HG03139 (cell line): ENCODE results near the gene ASH1L.
"Not testable (repeated sequence)": the region's sequence is repeated elsewhere in the genome, so short reads cannot be mapped to it uniquely, and the experiment has no call there.

Source experiments
- ATAC-seq: cut with Tn5 transposase; IDR thresholded peaks from one replicate; pipeline ENCODE4 v1.9.1; 2021; ENCODE audit not compliant: unreplicated experiment

ASH1L gene

DNA sequence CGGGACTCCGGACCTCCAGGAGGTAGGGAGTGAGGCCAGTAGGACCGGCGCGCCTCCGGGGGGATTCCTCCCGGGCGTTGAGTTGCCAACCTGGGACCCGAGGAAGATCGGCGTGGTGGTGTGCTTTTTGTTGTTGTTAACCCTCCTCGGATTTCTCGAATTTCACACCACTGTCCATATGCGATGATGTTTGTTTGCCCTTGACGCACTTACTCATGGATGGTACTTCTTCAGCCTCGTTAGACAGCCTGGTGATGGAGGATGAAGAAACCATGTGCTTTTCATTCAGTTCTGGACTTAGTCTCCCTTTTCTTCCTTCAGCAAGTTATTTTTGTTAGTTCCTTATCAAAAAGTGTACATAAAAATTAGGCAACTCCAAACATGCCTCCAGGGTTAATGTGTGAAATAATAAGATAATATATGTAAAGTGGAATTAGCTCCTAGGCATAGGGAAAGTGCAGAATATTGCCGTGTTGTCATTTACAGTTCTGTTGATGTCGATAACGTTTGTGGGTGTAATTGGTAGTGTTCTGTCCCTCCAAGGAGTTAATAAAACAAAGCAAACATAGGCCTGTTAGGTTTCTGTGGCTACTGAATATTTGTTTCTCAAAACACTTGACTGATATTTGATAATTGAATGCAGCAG, 897 bp upstream of the ASH1L start:
- ATAC-seq, result not testable (repeated sequence)

DNA sequence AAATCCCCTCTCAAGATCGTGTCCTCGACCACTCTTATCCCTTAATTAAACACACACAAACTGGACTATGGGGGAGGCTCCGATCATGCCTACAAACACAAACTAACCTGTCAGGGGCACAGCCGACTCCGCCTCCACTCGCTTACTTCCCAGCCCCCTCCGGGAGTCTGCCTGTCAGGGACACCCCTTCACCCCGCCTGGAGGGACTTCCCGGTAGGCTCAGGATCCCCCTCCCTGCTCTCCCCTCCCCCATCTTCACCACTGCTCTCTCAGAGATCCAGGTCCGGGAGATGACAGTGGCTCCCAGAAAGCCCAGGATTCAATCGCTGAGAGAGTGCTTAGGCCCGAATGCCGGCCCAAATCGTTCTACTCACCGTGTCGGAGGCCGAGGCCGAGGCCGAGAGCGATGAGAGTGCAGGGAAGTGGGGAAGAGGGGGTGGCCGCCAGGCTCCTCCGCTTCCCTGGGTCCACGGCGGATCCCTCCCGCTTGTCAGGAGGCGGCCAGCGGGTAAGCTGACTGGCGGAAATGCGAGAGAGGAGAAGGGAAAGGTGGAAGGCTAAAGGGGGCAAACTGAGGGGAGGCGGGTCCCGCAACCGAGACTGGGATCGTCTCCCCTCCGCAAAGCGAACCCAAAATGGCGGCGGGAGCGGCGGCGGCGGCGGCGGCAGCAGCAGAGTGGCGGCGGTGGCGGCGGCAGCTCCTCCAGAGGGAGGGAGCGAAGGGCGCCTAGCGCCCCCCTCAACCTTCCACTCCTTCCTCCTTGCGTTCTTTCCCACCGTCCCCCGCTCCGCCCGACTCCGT, 623 bp downstream of the ASH1L start:
- peak; percentile 20 for ATAC-seq

DNA sequence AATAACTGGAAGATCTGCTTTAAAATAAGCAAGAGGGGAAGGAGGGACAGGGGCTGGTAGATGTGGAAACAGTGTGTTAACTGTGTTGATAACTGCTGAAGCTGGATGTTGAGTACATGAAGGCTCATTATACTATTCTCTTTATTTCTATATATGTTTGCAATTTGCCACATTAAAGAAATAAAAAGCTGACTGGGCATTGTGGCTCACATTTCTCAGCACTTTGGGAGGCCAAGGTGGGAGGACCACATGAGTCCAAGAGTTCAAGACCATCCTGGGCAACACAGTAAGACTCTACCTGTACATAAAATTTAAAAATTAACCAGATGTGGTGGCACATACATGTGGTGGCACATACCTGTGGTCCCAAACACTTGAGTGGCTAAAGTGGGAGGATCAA, 6.7 kb downstream of the ASH1L start:
- ATAC-seq, result no peak

DNA sequence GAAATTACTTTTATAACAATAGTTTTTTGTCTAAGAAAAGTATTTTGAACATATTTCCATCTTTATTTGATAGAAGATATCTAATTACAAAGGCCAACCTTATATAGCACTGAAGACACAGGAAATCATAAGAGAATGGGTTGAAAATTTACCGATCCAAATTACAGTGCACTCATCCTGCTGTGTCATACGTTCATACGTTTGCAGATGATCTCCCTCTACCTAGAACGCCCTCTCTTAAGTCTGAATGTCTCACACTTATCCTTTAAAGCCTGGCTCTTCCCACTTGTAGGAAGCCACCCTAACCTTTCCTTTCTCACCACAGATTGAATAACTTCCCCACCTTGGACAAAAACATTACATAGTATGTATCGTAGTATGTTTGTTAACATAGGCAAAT, 9.3 kb downstream of the ASH1L start:
- no peak for ATAC-seq

DNA sequence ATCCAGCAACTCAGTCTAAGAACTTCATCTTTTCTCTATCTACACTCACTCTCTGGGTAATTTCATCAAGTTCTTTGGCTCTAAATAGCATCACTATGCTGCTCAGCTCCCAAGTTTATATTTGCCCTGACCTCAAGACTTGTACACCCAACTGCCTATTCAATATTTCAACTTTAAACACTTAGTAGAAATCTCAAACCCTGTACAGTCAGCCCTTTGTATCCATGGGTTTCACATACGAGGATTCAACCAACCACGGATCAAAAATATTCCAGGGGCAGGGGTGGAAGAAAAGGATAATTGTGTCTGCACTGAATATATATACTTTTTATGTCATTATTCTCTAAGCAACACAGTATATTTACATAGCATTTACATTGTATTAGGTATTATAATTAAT, 13.9 kb downstream of the ASH1L start:
- no peak for ATAC-seq

DNA sequence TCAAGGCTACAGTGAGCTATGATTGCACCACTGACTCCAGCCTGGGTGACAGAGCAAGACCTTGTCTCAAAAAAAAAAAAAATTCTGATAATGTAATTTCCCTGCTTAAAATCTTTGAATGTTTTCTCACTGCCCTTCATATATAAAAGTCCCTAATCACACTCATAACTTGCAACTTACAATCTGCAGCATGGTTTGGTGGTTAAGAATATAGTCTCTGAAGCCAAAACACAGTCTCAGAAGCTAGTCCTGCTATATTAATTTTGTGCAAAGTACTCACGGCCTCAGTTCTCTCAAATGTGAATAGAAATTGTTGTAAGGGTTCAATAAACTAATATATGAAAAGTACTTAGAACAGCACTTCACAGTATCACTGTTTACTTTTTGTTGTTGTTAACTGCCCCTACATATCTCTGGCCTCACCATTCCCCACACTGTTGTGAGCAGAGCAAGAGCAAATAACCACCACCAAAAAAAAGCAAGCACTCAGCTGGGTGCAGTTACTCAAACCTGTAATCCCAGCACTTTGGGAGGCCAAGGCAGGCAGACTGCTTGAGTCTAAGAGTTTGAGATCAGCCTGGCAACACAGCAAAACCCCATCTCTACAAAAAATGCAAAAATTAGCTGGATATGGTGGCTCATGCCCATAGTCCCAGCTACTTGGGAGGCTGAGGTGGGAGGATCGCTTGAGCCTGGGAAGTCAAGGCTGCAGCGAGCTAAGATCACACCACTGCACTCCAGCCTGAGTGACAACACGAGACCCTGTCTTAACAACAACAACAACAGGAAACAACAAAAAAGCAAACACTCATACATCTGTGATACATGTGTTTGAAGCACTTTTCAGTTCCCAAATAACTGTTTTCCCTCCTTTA, 22.4 kb downstream of the ASH1L start:
- ATAC-seq, result no peak

DNA sequence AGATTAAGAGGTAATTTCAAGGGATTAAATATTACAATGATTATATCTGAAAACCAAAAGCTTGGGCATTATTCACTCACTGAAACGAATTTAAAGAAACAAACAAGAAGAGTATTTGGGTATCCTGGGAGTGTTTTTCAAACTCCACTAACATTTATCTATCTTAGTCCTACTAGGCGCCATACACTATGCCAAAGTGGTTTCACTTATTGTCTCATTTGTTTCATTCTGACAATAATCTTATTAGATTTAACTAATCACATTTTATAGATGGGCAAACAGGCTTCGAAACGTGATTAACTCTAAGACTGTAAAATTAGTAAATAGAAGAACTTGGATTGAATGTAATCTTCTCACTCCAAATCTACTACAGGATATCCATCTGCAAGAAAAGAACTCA, 25.4 kb downstream of the ASH1L start:
- no peak for ATAC-seq

DNA sequence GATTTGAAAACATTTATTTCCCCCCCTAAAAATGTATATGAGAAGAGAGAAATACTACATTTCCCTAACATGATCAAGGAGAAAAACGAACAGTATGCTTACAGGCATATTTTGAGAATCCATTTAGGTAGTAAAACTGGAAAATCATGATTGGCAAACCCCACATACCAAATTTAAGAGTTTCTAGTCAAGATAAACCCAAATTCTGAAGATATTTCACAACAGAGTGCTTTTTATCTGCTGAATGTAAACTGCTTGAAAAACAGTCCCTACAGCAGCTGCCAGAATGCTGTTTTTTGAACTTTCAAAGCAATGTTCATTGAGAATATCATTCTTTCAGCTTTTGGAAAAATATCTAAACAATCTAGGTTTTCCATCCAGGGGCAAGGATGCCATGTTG, 31.0 kb downstream of the ASH1L start:
- no peak for ATAC-seq

DNA sequence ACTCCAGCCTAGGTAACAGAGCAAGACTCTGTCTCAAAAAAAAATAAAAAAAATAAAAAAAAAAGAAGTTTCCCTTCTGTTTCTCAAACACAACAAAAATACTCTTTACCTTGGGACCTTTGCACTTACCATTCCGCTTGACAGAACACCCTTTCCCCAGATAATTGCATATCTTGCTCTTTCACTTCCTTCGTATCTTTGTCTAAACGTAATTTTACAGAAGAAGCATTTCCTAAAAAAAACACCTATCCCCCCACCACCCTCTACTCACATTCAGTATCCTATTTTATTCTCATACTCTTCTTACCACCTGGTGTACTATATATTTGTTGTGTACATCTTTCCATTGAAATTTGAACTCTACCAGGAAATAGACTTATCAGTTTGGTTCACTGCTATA, 32.7 kb downstream of the ASH1L start:
- ATAC-seq, result no peak

DNA sequence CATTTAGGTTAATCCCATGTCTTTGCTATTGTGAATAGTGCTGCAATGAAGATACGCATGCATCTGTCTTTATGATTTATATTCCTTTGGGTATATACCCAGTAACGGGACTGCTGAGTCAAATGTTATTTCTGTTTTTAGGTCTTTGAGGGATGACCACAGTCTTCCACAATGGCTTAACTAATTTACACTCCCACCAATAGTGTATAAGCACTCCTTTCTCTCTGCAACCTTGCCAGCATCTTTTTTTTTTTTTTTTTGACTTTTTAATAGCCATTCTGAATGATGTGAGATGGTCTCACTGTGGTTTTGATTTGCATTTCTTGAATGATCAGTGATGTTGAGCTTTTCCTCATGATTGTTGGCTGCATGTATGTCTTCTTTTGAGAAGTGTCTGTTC, 33.5 kb downstream of the ASH1L start:
- no peak for ATAC-seq

DNA sequence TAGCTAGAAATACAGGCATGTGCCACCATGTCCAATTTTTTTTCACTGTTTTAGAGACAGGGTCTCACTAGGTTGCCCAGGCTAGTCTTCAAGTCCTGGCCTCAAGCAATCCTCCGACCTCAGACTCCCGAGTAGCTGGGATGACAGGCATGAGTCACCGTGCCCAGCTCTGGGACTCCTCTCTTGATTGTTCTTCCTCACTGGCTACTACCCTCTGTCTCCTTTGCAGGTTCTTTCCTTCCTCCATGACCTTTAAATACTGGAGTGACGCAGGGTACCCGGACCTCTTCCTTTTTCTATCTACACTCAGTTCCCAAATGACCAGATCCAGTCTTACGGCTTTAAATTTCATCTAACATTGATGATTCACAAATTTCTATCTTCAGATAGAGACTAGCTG, 34.9 kb downstream of the ASH1L start:
- no peak for ATAC-seq

DNA sequence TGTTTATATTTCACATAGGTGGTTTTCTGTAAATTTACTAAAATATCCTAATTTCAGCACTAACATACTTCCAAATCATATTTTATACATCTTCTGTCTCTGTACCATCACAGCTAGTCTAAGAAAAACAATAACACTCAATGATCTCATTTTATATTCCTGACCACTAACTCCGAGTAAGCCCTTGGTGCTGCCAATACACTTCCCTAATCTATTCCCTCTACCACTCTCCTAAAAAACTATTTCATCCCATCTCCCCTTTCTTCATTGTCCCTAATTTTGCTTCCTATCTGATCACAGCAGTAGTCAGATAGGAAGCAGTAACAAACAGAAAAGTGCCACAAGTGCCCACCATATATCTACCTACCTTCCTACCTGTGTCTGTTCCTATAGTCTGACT, 36.2 kb downstream of the ASH1L start:
- ATAC-seq, result no peak

DNA sequence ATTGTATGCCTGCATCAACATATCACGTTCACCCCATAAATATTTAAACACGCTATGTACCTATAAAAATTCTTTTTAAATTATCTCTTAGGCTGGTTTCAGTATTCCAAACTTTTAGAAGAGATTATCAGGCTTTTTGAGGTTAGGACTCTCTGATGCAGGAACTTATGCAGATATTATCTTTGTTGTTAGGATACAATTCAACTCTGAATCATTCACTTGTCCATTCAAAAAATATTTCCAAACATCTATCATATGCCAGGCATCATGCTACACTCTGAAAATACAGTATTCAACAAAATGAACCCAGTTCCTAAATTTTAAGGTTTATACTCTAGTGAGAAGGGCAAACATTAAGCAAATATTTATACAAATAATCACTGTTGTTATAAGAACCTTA, 40.5 kb downstream of the ASH1L start:
- ATAC-seq, result no peak

DNA sequence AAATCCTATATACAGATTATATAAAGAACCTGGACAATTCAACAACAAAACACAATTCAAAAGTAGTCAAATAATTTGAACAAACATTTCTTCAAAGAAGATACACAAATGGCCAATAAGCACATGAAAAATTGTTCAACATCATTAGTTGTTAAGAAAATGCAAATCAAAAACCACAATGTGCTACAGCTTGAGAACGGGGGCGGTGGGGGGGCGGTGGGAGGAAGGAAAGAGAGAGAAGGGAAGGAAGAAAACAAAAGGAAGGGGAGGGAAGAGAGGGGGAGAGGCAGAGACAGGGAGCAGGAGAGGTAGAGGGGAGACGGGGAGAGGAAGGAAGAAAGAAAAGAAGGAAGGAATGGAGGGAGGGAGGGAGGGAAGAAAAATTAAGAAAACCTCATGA, 44.1 kb downstream of the ASH1L start:
- ATAC-seq, result no peak

DNA sequence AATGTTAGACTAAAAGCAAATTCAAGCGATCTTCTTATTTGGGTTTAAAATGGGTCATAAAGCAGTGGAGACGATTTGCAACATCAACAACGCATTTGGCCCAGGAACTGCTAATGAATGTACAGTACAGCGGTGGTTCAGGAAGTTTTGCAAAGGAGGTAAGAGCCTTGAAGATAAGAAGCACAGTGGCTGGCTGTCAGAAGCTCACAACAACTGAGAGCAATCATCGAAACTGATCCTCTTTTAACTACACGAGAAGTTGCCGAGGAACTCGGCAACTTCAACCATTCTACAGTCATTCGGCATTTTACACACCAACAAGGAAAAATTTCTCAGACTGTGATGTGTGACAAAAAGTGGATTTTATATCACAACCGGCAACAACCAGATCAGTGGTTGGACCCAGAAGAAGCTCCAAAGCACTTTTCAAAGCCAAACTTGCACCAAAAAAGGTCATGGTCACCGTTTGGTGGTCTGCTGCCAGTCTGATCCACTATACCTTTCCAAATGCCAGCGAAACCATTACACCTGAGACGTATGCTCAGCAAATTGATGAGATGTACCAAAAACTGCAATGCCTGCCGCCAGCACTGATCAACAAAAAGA, 47.9 kb downstream of the ASH1L start:
- ATAC-seq, result no peak

DNA sequence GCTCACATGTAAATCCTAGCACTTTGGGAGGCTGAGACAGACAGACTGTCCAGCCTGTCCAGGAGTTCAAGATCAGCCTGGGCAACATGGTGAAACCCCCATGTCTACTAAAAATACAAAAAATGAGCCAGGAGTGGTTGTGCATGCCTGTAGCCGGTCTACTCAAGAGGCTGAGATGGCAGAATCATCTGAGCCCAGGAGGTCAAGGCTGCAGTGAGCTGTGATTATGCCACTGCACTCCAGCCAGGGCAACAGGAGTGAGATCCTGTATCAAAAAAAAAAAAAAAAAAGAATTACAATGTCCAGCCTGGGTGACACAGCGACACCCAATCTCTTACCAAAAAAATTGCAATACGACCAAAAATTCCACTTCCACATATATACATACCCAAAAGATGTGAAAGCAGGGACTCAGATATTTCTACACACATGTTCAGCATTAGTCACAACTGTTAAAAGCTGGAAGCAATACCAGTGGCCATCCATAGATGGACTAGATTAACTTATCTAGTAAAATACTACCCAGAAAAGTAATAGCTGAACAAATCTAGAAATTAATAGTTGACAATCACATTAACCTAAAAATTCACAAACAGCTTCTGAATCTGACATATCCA, 49.2 kb downstream of the ASH1L start:
- no peak for ATAC-seq

DNA sequence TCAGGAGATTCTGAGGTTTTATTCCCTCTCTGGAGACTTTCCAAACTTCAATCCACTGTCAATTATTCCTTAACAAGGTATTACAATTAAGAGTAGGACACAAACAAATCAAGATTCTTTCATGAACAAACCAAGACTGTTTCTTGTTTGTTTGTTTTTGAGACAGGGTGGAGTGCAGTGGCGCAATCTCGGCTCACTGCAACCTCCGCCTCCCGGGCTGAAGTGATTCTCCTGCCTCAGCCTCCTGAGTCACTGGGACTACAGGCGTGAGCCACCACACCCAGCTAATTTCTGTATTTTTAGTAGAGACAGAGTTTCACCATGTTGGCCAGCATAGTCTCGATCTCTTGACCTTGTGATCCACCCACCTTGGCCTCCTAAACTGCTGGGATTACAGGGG, 51.2 kb downstream of the ASH1L start:
- ATAC-seq, result not testable (repeated sequence)

DNA sequence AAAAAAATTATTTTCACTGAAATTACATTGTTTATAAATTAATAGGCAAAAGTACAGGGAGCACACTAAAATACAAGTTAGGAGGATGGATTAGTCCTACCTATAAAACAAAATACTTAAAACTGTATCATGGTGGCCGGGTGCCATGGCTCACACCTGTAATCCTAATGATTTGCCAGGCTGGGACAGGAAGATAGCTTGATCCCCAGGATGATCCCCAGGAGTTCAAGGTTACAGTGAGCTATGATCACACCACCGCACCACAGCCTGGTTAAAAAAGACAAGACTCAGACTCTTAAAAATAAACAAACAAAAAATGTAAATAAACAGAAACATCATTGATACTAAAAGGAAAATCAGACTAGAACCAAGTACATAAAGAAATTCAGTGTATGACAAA, 53.5 kb downstream of the ASH1L start:
- no peak for ATAC-seq

DNA sequence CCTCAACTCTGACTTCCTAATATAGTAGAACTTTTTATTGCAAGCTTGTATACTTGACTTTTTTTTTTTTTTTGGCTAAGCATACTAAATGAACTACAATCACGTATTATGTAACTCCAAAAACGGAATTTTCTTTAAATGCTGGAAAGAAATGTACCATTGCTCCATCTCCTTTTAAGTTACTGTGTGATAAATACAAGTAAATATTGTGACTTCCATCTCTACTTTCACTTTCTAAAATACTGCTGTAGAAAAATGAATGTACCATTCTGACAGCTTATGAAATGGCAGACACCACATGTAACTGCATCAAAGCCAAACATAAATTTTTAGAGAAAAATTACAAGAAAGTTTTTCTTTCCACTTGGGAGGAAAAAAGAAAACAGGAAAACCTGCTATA, 54.7 kb downstream of the ASH1L start:
- ATAC-seq, result no peak

DNA sequence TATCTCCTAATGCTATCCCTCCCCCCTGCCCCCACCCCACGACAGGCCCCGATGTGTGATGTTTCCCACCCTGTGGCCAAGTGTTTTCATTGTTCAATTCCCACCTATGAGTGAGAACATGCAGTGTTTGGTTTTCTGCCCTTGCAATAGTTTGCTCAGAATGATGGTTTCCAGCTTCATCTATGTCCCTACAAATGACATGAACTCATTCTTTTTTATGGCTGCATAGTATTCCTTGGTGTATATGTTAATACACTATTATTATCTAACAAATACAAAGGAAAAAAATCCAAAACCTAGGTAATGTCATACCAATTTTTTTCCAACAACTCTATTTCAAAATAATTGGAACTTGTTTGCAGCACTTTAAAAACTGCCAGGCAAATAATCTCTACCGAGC, 56.6 kb downstream of the ASH1L start:
- ATAC-seq, result not testable (repeated sequence)

DNA sequence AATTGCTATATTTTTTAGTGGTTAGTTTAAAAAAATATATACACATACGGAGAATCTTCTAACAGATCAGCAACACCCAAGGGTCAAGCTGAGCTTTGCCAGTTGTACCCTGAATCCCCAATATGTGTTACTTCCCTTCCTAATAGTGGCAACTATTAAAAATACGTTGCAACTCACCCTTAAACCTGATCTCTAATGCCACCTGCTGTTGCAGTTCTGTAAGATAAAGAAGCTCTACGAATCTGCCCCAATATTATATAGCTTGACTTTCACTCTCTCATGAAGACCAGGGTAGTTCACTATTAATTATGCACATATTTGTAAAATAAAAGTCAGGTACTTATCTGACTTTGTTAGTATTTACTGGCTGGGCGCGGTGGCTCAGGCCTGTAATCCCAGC, 58.4 kb downstream of the ASH1L start:
- no peak for ATAC-seq
